GM18858 (cell line): ENCODE measurements around the gene TNPO2.
"Not testable (repeated sequence)": the region's sequence is repeated elsewhere in the genome, so short reads cannot be mapped to it uniquely, and the experiment has no call there.

ENCODE experiments used
- ATAC-seq: cut with Tn5 transposase; IDR thresholded peaks from one replicate; pipeline ENCODE4 v1.9.1; 2021; ENCODE audit not compliant: unreplicated experiment

The TNPO2 gene

GRCh38 chr19:12706332-12706718 is 17.4 kb downstream of the TNPO2 start:
- no peak for ATAC-seq

GRCh38 chr19:12705654-12706331 is 17.9 kb downstream of the TNPO2 start:
- no peak for ATAC-seq

- no peak for ATAC-seq
These were observed 18.6 kb downstream of the TNPO2 start for GRCh38 chr19:12705169-12705568.

- no peak for ATAC-seq
These were observed 20.7 kb downstream of the TNPO2 start for GRCh38 chr19:12703046-12703445.

- ATAC-seq, result no peak
These were observed 22.0 kb downstream of the TNPO2 start for GRCh38 chr19:12701596-12702282.

DNA sequence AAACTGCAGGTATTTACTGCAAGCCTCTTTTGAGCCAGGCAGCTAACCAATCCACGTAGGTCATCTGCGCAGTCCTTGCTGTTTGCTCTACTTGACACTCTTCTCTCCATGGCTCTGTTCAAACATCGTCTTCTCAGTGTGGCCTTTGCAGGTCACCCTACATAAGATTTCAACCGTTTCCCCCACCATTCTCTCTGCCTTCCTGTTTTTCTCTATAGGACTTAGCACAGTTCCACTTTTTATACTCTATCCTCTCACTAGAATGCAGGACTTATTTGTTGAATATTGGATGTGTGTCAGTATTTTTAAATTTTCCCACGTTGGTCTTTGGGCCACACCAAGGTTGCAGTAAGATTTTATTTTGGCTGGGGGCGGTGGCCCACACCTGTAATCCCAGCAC is 25.6 kb downstream of the TNPO2 start:
- no peak for ATAC-seq

DNA sequence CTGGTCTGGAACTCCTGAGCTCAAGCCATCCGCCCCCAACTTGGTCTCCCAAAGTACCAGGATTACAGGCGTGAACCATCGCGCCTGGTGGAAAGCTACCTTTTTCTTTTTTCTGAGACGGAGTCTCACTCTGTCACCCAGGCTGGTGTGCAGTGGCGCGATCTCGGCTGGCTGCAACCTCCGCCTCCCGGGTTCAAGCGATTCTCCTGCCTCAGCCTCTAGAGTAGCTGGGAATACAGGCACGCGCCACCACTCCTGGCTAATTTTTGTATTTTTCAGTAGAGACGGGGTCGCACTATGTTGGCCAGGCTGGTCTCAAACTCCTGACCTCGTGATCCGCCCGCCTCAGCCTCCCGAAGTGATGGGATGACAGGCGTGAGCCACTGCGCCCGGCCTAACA is 26.3 kb downstream of the TNPO2 start:
- not testable (repeated sequence) for ATAC-seq

- peak; percentile 67 for ATAC-seq
These were observed 27.1 kb downstream of the TNPO2 start, which contains the start of gene FBXW9 for GRCh38 chr19:12696366-12697335. FBXW9 (minus strand) TSS chr19:12696631; CDS start chr19:12696581, 50 bp downstream.

DNA sequence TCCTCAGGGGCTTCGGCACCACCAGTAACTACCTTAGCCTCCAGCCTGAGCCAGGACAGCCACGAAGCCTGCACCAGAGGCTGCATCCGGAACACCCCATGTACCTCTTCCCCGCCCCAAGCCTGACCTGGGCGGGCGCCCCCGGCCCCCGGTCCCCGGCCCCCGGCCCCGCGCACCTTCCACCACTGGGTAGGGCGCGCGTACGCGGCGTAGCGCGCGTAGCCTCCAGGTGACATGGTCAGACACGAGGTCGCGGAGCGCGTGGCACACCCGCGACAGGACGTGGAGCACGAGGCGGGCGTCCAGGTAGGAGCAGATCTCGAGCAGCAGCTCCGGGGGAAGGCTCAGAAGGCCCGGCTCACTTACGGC is 27.8 kb downstream of the TNPO2 start:
- peak; percentile 15 for ATAC-seq

GRCh38 chr19:12695514-12695913 is 28.2 kb downstream of the TNPO2 start:
- ATAC-seq, result no peak

DNA sequence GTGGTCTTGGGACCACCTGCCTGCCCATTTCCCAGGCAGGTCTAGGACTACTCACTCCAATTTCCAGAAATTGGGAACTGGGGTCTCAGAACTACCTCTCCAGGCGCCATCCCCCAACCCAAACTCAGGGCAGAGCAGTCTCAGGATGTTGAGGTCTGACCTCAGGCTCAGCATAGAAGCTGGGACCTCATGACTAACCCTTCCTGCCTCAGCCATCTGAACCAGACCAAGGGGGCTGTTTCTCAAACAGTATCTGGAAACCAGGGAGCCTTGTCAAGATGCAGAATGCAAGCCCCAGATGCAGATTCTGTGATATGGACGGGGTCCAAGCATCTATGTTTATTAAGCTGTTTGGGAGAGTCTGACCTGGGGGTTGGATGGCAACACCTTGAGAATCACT is 28.6 kb downstream of the TNPO2 start:
- no peak for ATAC-seq

DNA sequence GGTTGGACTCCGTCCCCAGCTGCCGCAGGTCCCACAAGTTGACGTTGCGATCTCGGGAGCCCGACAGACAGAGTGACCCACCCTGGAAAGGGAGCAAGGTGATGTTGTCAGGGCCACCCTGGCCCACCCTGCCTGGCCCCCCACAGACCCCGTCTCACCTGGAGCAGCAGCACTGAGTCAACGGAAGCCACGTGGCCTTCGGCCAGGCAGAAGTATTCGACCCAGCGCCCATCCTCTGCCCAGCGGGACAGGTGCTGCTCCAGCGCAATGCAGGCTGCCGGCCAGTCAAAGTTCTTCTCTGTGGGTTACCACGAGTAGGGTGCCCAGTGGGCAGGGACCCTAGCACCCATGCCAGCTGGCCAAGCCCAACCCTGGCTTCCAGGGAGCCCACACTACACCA is 29.1 kb downstream of the TNPO2 start:
- ATAC-seq, result no peak

DNA sequence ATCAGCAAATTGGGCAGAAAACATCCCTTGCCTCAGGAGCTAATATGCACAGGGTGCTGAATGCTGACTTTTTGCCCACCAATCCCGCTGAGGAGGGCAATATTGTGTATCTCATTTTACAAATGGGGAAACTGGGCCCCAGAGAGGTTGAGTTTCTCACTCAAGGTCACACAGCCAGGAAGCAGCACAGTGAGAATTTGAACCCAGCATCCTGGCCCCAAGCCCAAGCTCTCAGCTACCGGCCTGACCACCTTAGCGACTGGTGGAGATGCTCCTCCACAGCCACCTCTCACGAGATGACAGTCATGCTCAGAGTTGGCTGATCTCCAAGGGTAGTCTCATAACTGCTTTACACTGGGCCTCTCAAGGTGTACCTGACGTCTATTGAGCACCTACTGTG is 30.8 kb downstream of the TNPO2 start:
- ATAC-seq, result no peak

- no peak for ATAC-seq
These were observed 34.0 kb downstream of the TNPO2 start for GRCh38 chr19:12689581-12690216.

GRCh38 chr19:12689012-12689411 is 34.7 kb downstream of the TNPO2 start:
- ATAC-seq, result no peak

GRCh38 chr19:12687496-12688196 is 36.1 kb downstream of the TNPO2 start, which contains the start of gene GNG14:
GNG14 (plus strand) TSS chr19:12687998; CDS start chr19:12688049, 51 bp downstream.
- no peak for ATAC-seq

DNA sequence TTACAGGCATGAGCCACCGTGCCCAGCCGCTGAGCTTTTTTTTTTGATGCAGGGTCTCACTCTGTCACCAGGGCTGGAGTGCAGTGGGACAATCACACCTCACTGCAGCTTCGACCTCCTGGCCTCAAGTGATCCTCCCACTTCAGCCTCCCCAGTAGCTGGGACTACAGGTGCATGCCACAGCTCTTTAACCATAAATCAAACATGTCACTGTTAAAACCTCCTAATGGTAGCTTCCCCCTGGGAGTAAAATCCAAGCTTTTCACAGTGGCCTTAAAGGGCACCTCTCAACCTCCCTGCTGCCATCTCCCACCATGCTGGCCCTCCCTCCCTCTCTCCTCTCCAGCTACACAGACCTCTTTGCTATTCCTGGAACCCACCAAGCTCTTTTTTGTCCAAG is 37.9 kb downstream of the TNPO2 start:
- ATAC-seq, result no peak

DNA sequence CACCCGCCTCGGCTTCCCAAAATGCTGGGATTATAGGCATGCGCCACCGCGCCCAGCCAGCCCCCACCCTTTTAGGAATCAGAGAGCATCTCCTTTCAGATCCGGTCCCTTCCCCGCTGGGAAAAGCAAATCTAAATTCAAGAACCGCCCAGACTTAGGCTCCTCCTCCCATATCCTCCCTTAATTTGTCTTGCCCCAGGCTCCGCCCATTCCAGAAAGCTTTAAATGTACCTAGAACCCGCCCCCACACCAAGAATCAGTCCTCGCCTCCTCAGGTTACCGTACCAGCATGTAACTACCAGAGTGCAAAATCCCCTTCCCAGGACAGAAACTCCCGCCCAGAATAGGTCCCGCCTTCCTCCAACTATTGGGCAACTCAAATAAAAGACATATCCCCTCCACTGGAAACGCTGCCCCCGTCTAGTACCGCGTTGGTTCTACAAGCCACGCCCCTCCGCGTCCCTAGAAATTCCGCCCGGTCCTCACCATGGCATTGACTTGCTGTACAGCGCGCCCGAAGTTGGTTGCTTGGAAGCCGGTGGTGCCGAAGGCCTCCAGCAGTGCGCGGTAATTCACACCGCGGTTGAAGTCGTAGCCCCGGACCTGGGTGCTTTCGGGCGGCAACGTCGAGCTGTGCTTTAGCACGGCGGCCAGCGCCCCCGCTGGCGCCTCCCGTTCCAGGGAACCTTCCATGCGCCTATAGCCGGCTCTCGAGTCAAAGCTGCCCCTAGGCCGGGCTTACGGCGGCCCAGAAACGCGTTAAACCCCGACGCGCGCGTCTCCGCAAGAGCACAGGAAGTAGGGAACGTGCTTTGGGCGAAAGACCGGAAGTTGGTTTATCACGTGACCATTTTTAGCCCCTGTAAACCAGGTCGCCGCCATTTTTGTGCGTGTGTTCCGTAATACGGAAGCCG is 42.4 kb downstream of the TNPO2 start, which contains the start of gene DHPS:
Gene DHPS (minus strand): TSS at position 807 of the 914 bp plus-strand sequence. CDS start 114 bp downstream, at position 693.
- ATAC-seq, result peak; percentile 45

DNA sequence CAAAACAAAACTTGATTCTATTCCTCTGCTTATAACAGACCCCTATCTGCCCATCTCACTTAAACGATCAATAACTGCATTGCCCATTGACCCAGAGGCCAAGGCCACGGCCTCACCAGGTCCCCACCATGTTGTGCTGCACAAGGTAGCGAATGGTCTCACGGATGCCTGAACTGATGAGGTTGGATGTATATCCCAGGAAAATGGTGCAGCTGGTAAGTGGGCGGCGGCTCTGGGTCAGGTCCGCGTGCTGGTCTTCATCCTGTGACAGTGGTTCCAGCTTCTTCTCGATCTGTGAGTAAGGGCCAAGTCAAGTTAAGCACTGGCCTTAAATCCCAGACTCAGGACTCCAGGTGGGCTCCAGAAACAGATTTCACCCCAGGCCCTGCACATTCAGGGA is 43.7 kb downstream of the TNPO2 start:
- no peak for ATAC-seq
